ENCODE results near the gene TGM3.
"Not testable (repeated sequence)": the region's sequence is repeated elsewhere in the genome, so short reads cannot be mapped to it uniquely, and the experiment has no call there.

The TGM3 gene

DNA sequence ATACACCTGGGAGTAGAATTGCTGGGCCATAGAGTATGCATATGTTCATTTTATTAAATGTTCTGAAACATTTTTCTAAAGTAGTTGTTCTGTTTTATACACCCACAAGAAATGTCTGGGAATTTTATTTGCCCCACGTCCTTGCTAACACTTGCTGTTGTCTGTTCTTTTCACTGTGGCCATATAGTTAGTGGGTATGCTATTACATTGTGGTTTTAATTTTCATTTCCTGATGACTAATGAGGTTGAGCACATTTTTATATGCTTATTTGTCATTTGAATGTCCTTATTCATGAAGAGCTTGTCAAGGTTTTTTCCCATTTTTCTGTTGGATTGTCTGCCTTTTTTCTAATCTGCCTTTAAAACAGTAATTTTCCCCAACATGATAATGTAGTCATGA, 41.5 kb upstream of the TGM3 start:
- no peak for DNase-seq (ENCODE audit: extremely low read depth, low read depth)
- TF ChIP-seq, protein P1, sequence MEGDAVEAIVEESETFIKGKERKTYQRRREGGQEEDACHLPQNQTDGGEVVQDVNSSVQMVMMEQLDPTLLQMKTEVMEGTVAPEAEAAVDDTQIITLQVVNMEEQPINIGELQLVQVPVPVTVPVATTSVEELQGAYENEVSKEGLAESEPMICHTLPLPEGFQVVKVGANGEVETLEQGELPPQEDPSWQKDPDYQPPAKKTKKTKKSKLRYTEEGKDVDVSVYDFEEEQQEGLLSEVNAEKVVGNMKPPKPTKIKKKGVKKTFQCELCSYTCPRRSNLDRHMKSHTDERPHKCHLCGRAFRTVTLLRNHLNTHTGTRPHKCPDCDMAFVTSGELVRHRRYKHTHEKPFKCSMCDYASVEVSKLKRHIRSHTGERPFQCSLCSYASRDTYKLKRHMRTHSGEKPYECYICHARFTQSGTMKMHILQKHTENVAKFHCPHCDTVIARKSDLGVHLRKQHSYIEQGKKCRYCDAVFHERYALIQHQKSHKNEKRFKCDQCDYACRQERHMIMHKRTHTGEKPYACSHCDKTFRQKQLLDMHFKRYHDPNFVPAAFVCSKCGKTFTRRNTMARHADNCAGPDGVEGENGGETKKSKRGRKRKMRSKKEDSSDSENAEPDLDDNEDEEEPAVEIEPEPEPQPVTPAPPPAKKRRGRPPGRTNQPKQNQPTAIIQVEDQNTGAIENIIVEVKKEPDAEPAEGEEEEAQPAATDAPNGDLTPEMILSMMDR (IDR thresholded peaks at IDR 0.05; ENCODE audit: low read depth, low read length) = no peak

DNA sequence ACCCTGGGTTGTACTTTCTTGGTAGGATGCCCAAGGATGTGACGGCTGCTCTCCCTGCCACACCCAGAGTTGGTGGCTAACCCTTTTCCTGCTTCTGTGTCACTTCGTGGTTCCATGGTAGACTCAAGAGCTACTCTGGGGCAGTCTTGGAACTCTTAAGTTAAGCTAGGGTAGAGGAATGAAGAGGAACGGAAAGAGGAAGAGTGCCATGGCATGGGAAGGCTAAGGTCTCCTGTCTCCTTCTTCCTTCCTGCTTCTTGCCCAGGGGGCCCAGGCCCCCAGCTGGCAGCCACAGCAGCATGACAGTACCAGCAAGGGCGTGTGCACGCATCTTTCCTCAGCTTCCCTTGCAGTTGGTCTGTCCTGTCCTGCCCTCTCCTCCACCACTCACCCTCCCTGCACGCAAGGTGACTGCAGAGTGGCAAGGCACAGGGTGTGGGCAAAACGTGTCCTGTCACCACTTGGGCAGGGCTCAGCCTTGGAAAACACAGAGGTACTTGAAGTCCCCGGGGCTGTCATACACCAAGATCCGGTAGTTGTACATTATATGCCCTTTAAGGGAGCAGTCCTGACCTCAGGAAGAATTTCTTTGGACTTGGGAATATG, 39.8 kb upstream of the TGM3 start:
- no peak for DNase-seq (ENCODE audit: extremely low read depth, low read depth)
- TF ChIP-seq, protein P1 (IDR thresholded peaks at IDR 0.05; ENCODE audit: low read depth, low read length) = no peak

DNA sequence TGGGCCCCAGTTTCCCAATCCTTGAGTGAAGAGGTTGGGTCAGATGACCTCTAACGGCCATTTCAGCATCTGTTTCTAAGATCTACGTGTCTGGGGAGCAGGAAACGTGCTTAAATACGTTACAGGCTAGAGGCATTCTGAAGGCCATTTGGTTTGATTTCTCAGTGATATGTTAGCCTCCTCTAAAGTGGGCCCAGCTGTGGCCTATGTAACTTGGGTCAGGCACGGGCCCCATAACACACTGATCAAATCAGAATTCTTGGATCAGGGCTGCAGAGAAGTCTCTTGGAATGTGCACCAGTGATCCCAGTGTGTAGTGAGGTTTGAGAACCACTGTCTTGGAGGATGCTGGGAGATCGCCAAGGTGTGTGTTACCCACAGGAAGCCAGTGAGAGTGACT, 36.1 kb upstream of the TGM3 start:
- DNase-seq (ENCODE audit: extremely low read depth, low read depth) = no peak
- TF ChIP-seq, protein P1 (IDR thresholded peaks at IDR 0.05; ENCODE audit: low read depth, low read length) = no peak

DNA sequence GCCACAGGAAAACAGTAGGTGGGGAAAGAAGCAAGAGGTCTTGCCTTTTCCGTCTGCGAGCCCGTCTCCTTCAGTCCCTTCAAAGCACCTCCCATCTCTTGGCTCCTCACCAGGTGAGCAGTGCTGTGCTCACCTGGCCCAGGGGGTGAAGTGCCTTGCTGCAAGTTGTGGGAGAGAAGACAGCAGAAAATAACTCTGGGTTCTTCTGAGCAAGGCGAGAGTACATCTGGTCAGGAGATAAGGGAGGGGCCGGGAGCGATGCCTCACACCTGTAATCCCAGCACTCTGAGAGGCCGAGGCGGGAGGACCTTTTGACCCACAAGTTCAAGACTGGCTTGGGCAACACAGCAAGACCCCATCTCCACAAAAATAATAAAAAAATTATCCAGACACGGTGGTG, 35.6 kb upstream of the TGM3 start:
- no peak for DNase-seq (ENCODE audit: extremely low read depth, low read depth)
- TF ChIP-seq, protein P1 (IDR thresholded peaks at IDR 0.05; ENCODE audit: low read depth, low read length) = no peak

DNA sequence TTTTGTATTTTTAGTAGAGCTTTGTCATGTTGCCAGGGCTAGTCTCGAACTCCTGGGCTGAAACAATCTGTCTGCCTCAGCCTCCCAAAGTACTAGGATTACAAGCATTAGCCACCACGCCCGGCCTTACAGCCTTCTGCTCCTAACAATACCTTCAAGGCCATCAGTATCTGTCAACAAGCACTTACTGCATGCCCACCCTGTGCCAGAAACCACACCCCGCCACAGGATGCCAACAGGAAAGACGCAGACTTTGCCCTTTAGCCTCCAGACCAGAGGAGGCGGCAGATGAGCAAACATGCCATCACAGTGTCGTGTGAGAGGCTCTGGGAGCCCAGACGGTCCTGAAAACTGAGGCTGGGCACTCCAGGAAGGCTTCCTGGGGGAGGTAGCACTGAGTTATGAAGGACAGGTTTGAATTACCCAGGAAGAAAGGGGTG, 34.7 kb upstream of the TGM3 start:
- TF ChIP-seq, protein P1 (IDR thresholded peaks at IDR 0.05; ENCODE audit: low read depth, low read length) = no peak
- DNase-seq (ENCODE audit: extremely low read depth, low read depth) = no peak

DNA sequence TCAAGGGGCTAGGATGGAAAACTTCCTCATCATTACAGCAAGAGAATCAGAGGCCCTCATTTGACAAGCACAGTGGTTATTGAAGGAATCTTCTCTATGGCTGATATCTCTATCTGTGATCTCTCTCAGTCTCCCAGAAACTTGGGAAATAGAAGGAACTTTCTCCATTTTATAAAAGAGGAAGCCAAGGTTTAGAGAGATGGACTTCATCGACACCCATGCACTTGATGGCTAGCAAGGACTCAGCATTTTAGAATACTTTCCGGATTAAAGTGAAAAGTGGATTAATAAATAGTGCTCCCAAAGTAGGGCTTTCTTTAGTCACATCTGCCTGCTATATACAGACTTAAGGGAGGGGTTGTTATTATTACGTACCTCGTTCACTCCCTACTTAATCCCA, 34.2 kb upstream of the TGM3 start:
- TF ChIP-seq, protein P1 (IDR thresholded peaks at IDR 0.05; ENCODE audit: low read depth, low read length) = no peak
- DNase-seq (ENCODE audit: extremely low read depth, low read depth) = no peak

DNA sequence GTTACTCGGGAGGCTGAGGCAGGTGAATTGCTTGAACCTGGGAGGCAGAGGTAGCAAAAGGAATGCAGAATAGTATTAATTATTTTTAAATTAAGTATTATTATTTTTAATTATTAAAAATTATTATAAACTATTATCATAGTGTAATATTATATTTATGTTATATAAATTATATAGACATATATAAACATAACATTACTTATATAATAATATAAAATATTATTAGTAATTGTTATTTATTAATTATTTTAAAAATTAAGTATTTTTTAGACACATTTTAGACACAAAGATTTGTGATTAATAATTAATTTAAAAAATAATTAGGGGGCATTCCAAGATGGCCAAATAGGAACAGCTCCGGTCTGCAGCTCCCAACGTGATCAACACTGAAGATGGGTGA, 31.7 kb upstream of the TGM3 start:
- DNase-seq (ENCODE audit: extremely low read depth, low read depth) = no peak
- TF ChIP-seq, protein P1 (IDR thresholded peaks at IDR 0.05; ENCODE audit: low read depth, low read length) = no peak

DNA sequence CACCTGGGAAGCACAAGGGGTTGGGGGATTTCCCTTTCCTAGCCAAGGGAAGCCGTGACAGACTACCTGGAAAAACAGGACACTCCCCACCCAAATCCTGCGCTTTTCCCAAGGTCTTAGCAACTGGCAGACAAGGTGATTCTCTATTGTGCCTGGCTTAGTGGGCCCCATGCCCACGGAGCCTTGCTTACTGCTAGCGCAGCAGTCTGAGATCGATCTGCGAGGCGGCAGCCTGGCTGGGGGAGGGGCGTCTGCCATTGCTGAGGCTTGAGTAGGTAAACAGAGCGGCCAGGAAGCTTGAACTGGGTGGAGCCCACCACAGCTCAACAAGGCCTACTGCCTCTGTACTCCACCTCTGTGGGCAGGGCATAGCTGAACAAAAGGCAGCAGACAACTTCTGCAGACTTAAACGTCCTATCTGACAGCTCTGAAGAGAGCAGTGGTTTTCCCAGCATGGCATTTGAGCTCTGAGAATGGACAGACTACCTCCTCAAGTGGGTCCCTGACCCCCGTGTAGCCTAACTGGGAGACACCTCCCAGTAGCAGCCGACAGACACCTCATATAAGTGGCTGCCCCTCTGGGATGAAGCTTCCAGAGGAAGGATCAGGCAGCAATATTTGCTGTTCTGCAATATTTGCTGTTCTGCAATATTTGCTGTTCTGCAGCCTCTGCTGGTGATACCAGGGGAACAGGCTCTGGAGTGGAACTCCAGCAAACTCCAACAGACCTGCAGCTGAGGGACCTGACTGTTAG, 31.0 kb upstream of the TGM3 start:
- not testable (repeated sequence) for DNase-seq (ENCODE audit: extremely low read depth, low read depth)

All from AG09319 (cell line).